HG02981 (cell line): ENCODE results near the gene FALEC.

Experiments used
- ATAC-seq: cut with Tn5 transposase; IDR thresholded peaks from one replicate; pipeline ENCODE4 v1.9.1; 2021; ENCODE audit warnings: mild to moderate bottlenecking, moderate library complexity; ENCODE audit not compliant: unreplicated experiment

The FALEC gene

GRCh38 chr1:150511985-150512660 lies 3.4 kb upstream of the FALEC start:
- ATAC-seq: no peak

GRCh38 chr1:150512846-150513245 lies 2.7 kb upstream of the FALEC start:
- ATAC-seq: no peak

- ATAC-seq: no peak
Measured at GRCh38 chr1:150513351-150513791, 2.2 kb upstream of the FALEC start.

- ATAC-seq: no peak
Measured at GRCh38 chr1:150514260-150514659, 1.3 kb upstream of the FALEC start.

GRCh38 chr1:150514913-150515327 lies 632 bp upstream of the FALEC start:
- ATAC-seq: no peak

- ATAC-seq: no peak
Measured at GRCh38 chr1:150516050-150516591, 569 bp downstream of the FALEC start.

GRCh38 chr1:150516616-150517015 lies 1.1 kb downstream of the FALEC start:
- no peak for ATAC-seq

- no peak for ATAC-seq
Measured at GRCh38 chr1:150521196-150521968, 5.8 kb downstream of the FALEC start.

GRCh38 chr1:150525348-150525747 lies 9.8 kb downstream of the FALEC start:
- no peak for ATAC-seq

GRCh38 chr1:150528196-150528595 lies 12.6 kb downstream of the FALEC start:
- no peak for ATAC-seq

- no peak for ATAC-seq
Measured at GRCh38 chr1:150529017-150529416, 13.5 kb downstream of the FALEC start.

GRCh38 chr1:150530491-150531159 lies 15.1 kb downstream of the FALEC start:
- no peak for ATAC-seq

- no peak for ATAC-seq
Measured at GRCh38 chr1:150532860-150533259, 17.3 kb downstream of the FALEC start.

GRCh38 chr1:150534002-150534401 lies 18.4 kb downstream of the FALEC start:
- ATAC-seq: no peak

- no peak for ATAC-seq
Measured at GRCh38 chr1:150535511-150536287, 20.1 kb downstream of the FALEC start.

- ATAC-seq: no peak
Measured at GRCh38 chr1:150536836-150537731, 21.5 kb downstream of the FALEC start.

- ATAC-seq: no peak
Measured at GRCh38 chr1:150537732-150538684, 22.5 kb downstream of the FALEC start.

- ATAC-seq: no peak
Measured at GRCh38 chr1:150543500-150544143, 28.1 kb downstream of the FALEC start.
